Keratinocyte (primary cell): ENCODE measurements around the gene UPK1B. TPM values are rescaled to one million over a fixed set of nuclear protein-coding genes. Genes with fewer than 3 reads are reported as not detected.

Experiments
- DNase-seq: peaks from one replicate; pipeline ENCODE4 v3.0.0-alpha.2; 2011; ENCODE audit warnings: low read depth, missing footprints, low spot score
- FAIRE-seq: peaks from 2 replicates; lab custom pipeline; 2011; peaks lifted over from hg19 to GRCh38; lab: Jason Lieb, UNC
- H2AFZ ChIP-seq: 2 replicates; pipeline ENCODE4 v1.6.0; 2012; ENCODE audit warnings: low read length, control low read depth, inconsistent platforms; ENCODE audit not compliant: control insufficient read depth
- H3K27ac ChIP-seq: 2 replicates; pipeline ENCODE4 v1.5.1; 2011; ENCODE audit warnings: low read length; ENCODE audit not compliant: control insufficient read depth, insufficient read depth
- H3K27me3 ChIP-seq: 3 replicates; pipeline ENCODE4 v1.6.0; 2011; ENCODE audit warnings: low read length; ENCODE audit not compliant: control insufficient read depth, insufficient read depth; ENCODE audit errors: extremely low read depth
- H3K36me3 ChIP-seq, 2 experiments: 2 replicates in 1 of 2; 3 replicates in 1 of 2; pipeline ENCODE4 v1.5.1; 2011; ENCODE audit warnings: low read length in 2 of 2, mild to moderate bottlenecking in 1 of 2; ENCODE audit not compliant: control insufficient read depth in 2 of 2, insufficient read depth in 2 of 2; ENCODE audit errors: extremely low read depth in 1 of 2
- H3K4me1 ChIP-seq: 3 replicates; pipeline ENCODE4 v1.5.1; 2011; ENCODE audit warnings: low read length; ENCODE audit not compliant: control insufficient read depth, insufficient read depth; ENCODE audit errors: extremely low read depth
- H3K4me2 ChIP-seq: 3 replicates; pipeline ENCODE4 v1.6.0; 2011; ENCODE audit warnings: low read depth, low read length; ENCODE audit not compliant: control insufficient read depth, insufficient read depth; ENCODE audit errors: extremely low read depth
- H3K4me3 ChIP-seq, 3 experiments: fragments of 200-600 bp in 1 of 3; sonication (generic) in 1 of 3; 2 replicates in 2 of 3; 3 replicates in 1 of 3; pipeline ENCODE4 v1.5.1; 2011 to 2016; ENCODE audit warnings: low read length in 3 of 3, mild to moderate bottlenecking in 3 of 3, control low read depth in 2 of 3, inconsistent platforms in 1 of 3, low read depth in 1 of 3, mixed read lengths in 1 of 3, mixed run types in 1 of 3, moderate library complexity in 1 of 3; ENCODE audit not compliant: control insufficient read depth in 2 of 3, insufficient read depth in 2 of 3; ENCODE audit errors: extremely low read depth in 1 of 3
- H3K79me2 ChIP-seq: 2 replicates; pipeline ENCODE4 v1.6.0; 2012; ENCODE audit warnings: low read length; ENCODE audit not compliant: control insufficient read depth, insufficient read depth
- H3K9ac ChIP-seq: 3 replicates; pipeline ENCODE4 v1.6.0; 2011; ENCODE audit warnings: low read length; ENCODE audit not compliant: control insufficient read depth, insufficient read depth; ENCODE audit errors: extremely low read depth
- H3K9me1 ChIP-seq: 3 replicates; pipeline ENCODE4 v1.6.0; 2011; ENCODE audit warnings: low read length; ENCODE audit not compliant: control insufficient read depth, insufficient read depth; ENCODE audit errors: extremely low read depth
- H3K9me3 ChIP-seq: 2 replicates; pipeline ENCODE4 v1.5.1; 2012; ENCODE audit warnings: low read depth, low read length; ENCODE audit not compliant: control insufficient read depth
- H4K20me1 ChIP-seq: 3 replicates; pipeline ENCODE4 v1.6.0; 2011; ENCODE audit warnings: low read length; ENCODE audit not compliant: control insufficient read depth, insufficient read depth; ENCODE audit errors: extremely low read depth
- CTCF ChIP-seq, 3 experiments: IDR thresholded peaks in 1 of 3; conservative IDR thresholded peaks in 1 of 3; optimal IDR thresholded peaks in 1 of 3; 2 replicates in 2 of 3; 3 replicates in 1 of 3; pipeline versions ENCODE3 to v1.5.1; 2011; ENCODE audit warnings: low read length in 3 of 3, mild to moderate bottlenecking in 3 of 3, moderate library complexity in 2 of 3, control low read depth in 1 of 3, inconsistent platforms in 1 of 3; ENCODE audit not compliant: insufficient read depth in 2 of 3; ENCODE audit errors: extremely low read depth in 1 of 3
- EZH2 ChIP-seq: IDR thresholded peaks from one replicate; pipeline ENCODE4 v1.6.1; 2012; ENCODE audit warnings: inconsistent platforms, mild to moderate bottlenecking, low read length, moderate library complexity
- dilution Hi-C: fragments of 300-500 bp; cut with MboI; formaldehyde crosslinking; loops from one replicate; pipeline ENCODE4 v1.7.0; 2020; ENCODE audit warnings: low sequenced_read_pairs; ENCODE audit not compliant: extremely low pct_ligation_motif_present
- polyA plus RNA-seq, 5 experiments: library from polyadenylated mRNA; depleted of rRNA in 3 of 5; stranded (reverse) in 3 of 5; stranded (forward) in 1 of 5; unstranded in 1 of 5; fragments of >200 nt; gene quantifications; 1 replicate in 1 of 5; 2 replicates in 3 of 5; 3 replicates in 1 of 5; pipeline versions ENCODE4 v1.2.1 to v1.2.3, GENCODE V29; 2011 to 2012; ENCODE audit warnings: missing spikeins in 2 of 5, low read depth in 1 of 5, low replicate concordance in 1 of 5

The UPK1B gene
- polyA plus RNA-seq, 1 donor (not counting 4 experiments of a cell fraction or from before 2014, with no cell fraction given), result 54.6 TPM

DNA sequence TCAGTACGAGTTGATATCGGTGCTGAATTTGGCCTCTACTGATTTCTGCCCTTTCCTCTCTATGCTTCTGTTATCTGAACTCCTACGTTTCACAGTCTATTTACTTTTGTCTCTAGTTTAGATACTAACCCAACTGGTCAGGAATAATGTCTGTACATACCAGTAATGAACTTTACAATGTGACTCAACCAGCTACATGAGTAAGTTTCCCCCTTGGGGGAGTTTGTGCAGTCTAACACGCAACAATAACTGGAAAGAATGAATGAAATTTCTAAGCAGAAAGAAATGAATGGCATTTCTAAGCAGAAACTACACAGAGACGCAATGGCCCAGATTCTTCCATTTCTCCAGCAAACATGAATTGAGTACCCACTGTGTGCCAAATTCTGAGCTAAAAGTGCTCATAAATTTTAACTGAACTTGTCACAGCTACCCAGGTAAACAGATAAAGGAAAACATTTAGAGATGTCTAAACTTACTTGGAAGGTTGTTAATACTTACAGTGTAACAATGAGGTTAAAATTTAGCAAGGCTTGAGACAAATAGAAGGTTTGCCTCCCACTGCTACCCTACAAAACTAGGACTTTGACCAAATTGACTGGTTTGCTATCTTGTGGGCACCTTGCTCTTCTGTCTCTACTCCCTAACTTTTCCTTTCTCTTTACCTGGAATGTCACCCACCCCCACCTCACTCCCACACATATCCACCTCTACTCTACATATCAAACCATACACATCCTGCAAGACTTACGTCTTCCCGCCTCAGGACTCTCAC, 11.6 kb downstream of the UPK1B start:
- no peak overlapping the region for H3K9ac ChIP-seq
- H2AFZ ChIP-seq, result no peak overlapping the region
- no peak for TF ChIP-seq EZH2
- TF ChIP-seq CTCF (optimal IDR thresholded peaks at IDR 0.05 in 1 of 3, IDR thresholded peaks at IDR 0.05 in 1 of 3, conservative IDR thresholded peaks at IDR 0.05 in 1 of 3; ENCODE audit: extremely low read depth in 1 of 3, insufficient read depth in 2 of 3, low read length in 3 of 3), result no peak
- DNase-seq, result no peak
- no peaks in the 10 kb centered on the region for H4K20me1 ChIP-seq
- H3K36me3 ChIP-seq, result no peaks in the 10 kb centered on the region
- peak overlapping the region; percentile 33 for H3K4me2 ChIP-seq
- H3K4me1 ChIP-seq, result peaks cover 38% of the 10 kb centered on the region
- no peak overlapping the region for H3K4me3 ChIP-seq
- no peaks in the 10 kb centered on the region for H3K27me3 ChIP-seq
- H3K79me2 ChIP-seq, result no peaks in the 10 kb centered on the region
- no peaks in the 10 kb centered on the region for H3K9me1 ChIP-seq
- no peaks in the 10 kb centered on the region for H3K9me3 ChIP-seq
- dilution Hi-C loops, result no loop called here
- peak overlapping the region; percentile 37 for H3K27ac ChIP-seq
- FAIRE-seq, result peak; percentile 96

GRCh38 chr3:119187266-119187665, 13.9 kb downstream of the UPK1B start:
- Histone ChIP-seq H3K9me3 (no peaks in the 10 kb centered on the region), H3K36me3 (no peaks in the 10 kb centered on the region), H3K27me3 (no peaks in the 10 kb centered on the region), H4K20me1 (no peaks in the 10 kb centered on the region), H3K27ac (no peak overlapping the region), H3K4me2 (no peak overlapping the region), H3K4me1 (peaks cover 38% of the 10 kb centered on the region), H3K4me3 (no peak overlapping the region), H3K9me1 (no peaks in the 10 kb centered on the region), H2AFZ (no peak overlapping the region), H3K9ac (no peak overlapping the region), H3K79me2 (no peaks in the 10 kb centered on the region)
- FAIRE-seq, result peak; percentile 23
- TF ChIP-seq CTCF (optimal IDR thresholded peaks at IDR 0.05 in 1 of 3, IDR thresholded peaks at IDR 0.05 in 1 of 3, conservative IDR thresholded peaks at IDR 0.05 in 1 of 3; ENCODE audit: extremely low read depth in 1 of 3, insufficient read depth in 2 of 3, low read length in 3 of 3) (no peak), EZH2 (no peak)
- DNase-seq, result no peak
- dilution Hi-C loops, result no loop called here
